Esophagus muscularis mucosa (tissue), 4 donors: ENCODE data around the gene GAREM1. TPM values are rescaled to one million over a fixed set of nuclear protein-coding genes. Genes with fewer than 3 reads are reported as not detected.

ENCODE experiments used
- DNase-seq: peaks from one replicate; pipeline ENCODE4 v3.0.0-alpha.2; 2017; ENCODE audit errors: extremely low spot score
- H3K27ac ChIP-seq, 4 donors: fragments of 200-600 bp; sonication (generic); replicated peaks in 1 of 4; 1 replicate in 3 of 4; 2 replicates in 1 of 4; pipeline ENCODE4 v1.5.1; 2016 to 2019; ENCODE audit warnings: mild to moderate bottlenecking in 1 of 4
- H3K27me3 ChIP-seq, 4 donors: fragments of 200-600 bp; sonication (generic); one replicate each; pipeline versions ENCODE4 v1.5.1 to v1.6.0; 2016 to 2019
- H3K36me3 ChIP-seq, 4 donors: fragments of 200-600 bp; sonication (generic); one replicate each; pipeline ENCODE4 v1.5.1; 2016 to 2019
- H3K4me1 ChIP-seq, 4 donors: fragments of 200-600 bp; sonication (generic); one replicate each; pipeline ENCODE4 v1.5.1; 2016 to 2019
- H3K4me3 ChIP-seq, 4 donors: fragments of 200-600 bp; sonication (generic); 1 replicate in 2 of 4; 2 replicates in 2 of 4; pipeline ENCODE4 v1.5.1; 2016 to 2019; ENCODE audit warnings: mild to moderate bottlenecking in 4 of 4, moderate library complexity in 1 of 4
- H3K9me3 ChIP-seq, 4 donors: fragments of 200-600 bp; sonication (generic); 1 replicate in 3 of 4; 2 replicates in 1 of 4; pipeline ENCODE4 v1.5.1; 2016 to 2019
- EP300 ChIP-seq: sonication (generic); formaldehyde crosslinking; IDR thresholded peaks from one replicate; pipeline ENCODE4 v1.6.1; 2017; ENCODE audit warnings: antibody characterized with exemption
- POLR2A ChIP-seq: fragments of 450-650 bp; IDR thresholded peaks from one replicate; pipeline ENCODE4 v1.6.1; 2017; ENCODE audit warnings: antibody characterized with exemption, moderate library complexity, mild to moderate bottlenecking, low read depth
- POLR2AphosphoS5 ChIP-seq, 2 donors: sonication (generic); formaldehyde crosslinking; IDR thresholded peaks; one replicate each; pipeline ENCODE4 v1.6.1; 2017; ENCODE audit warnings: antibody characterized with exemption in 2 of 2
- WGBS: methylation state at CpG from one replicate; pipeline ENCODE4 v1.1.5; 2018; 5-methylcytosine and 5-hydroxymethylcytosine counted together
- intact Hi-C: fragments of 100-400 bp; cut with DNase I; formaldehyde crosslinking; loops from one replicate; pipeline ENCODE4 v1.15.1; 2023
- total RNA-seq, 4 donors: library from RNA; depleted of rRNA; stranded (reverse); fragments of >200 nt; gene quantifications; one replicate each; pipeline versions ENCODE4 v1.1.0 to v1.2.1, GENCODE V29; 2016
- TF ChIP-seq, protein P1 (sequence below), 3 experiments: fragments of 200-600 bp in 2 of 3; fragments of 450-650 bp in 1 of 3; sonication (generic) in 2 of 3; IDR thresholded peaks; one replicate each; pipeline ENCODE4 v1.5.1; 2017 to 2019; ENCODE audit warnings: antibody characterized with exemption in 3 of 3, mild to moderate bottlenecking in 2 of 3, moderate library complexity in 1 of 3

Gene GAREM1
- total RNA-seq, 4 donors from 2014 or later = 7.0 to 11.6 (median 9.8) TPM

DNA sequence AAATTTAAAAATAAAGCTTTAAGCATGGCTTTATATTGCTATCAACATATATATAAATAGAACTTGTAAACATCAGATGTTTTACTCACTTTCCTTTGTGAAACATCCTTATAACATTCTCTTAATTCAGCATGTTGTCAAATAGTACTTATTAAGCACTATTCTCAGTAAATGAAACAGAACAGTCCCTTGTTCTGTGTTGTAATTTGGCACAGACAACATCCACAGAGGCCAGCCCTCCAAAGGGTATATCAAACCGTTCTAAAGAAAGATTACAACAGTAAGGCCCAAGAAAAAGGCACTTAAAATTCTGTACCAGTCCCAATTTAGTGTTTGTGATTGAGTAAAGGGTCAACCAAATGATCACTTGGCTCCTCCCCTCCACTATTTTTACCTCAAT is 46.0 kb downstream of the GAREM1 start:
- WGBS = 27% methylated on average over 1 of the region's 1 CpG

DNA sequence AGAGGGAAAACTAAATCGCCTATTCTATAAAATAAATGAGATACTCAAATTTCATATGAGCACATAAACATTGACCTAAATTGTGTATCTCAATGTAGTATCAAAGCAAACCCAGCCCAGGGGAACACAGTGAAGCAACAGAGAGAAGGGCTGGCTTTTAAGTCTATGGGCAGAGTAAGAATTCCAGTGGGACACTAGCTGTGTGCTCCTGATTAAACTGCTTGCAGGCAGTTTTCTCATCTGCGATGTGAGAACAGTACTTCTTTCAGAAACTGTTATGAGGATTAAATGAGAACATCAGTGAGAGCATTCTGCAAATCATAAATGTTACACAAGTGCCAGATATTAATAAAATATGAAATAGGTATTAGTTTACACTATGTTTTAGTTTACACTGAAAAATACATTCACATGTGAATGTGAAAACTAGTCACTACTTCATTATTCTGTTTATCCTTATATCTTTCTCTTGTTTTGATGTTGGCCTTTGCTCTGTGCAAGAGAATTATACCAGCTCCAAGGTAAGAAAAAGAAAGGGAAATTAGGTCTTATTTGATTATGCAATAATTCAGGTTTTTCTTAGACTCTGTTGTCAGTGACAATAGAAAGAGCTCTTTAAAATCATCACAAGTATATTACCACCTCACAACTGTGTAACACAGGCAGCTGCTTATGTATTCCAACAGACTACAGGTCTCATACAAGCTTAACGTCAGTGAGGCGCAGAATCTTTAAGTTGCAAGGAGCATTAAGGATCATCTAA is 47.5 kb downstream of the GAREM1 start:
- no peak overlapping the region for H3K27ac ChIP-seq
- H3K27me3 ChIP-seq = no peaks in the 10 kb centered on the region
- no peaks in the 10 kb centered on the region for H3K36me3 ChIP-seq
- H3K9me3 ChIP-seq = no peaks in the 10 kb centered on the region
- peaks cover 57 to 74% (median 65%) of the 10 kb centered on the region in 4 donors for H3K4me1 ChIP-seq
- intact Hi-C loops = no loop called here
- 87% methylated on average over 4 of the region's 4 CpGs for WGBS
- no peak for DNase-seq
- no peak overlapping the region for H3K4me3 ChIP-seq
- TF ChIP-seq POLR2A = no peak
- TF ChIP-seq EP300 = no peak
- TF ChIP-seq POLR2AphosphoS5 (IDR thresholded peaks at IDR 0.05) = no peak
- TF ChIP-seq, protein P1, sequence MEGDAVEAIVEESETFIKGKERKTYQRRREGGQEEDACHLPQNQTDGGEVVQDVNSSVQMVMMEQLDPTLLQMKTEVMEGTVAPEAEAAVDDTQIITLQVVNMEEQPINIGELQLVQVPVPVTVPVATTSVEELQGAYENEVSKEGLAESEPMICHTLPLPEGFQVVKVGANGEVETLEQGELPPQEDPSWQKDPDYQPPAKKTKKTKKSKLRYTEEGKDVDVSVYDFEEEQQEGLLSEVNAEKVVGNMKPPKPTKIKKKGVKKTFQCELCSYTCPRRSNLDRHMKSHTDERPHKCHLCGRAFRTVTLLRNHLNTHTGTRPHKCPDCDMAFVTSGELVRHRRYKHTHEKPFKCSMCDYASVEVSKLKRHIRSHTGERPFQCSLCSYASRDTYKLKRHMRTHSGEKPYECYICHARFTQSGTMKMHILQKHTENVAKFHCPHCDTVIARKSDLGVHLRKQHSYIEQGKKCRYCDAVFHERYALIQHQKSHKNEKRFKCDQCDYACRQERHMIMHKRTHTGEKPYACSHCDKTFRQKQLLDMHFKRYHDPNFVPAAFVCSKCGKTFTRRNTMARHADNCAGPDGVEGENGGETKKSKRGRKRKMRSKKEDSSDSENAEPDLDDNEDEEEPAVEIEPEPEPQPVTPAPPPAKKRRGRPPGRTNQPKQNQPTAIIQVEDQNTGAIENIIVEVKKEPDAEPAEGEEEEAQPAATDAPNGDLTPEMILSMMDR (IDR thresholded peaks at IDR 0.05) = no peak

More for the DNA sequence above, 46.0 kb downstream of the GAREM1 start:
- no peak for DNase-seq
- Histone ChIP-seq H3K4me1 (peaks cover 53 to 66% (median 58%) of the 10 kb centered on the region in 4 donors), H3K9me3 (no peaks in the 10 kb centered on the region), H3K4me3 (no peak overlapping the region), H3K27ac (no peak overlapping the region), H3K36me3 (no peaks in the 10 kb centered on the region), H3K27me3 (no peaks in the 10 kb centered on the region)
- intact Hi-C loops = no loop called here
- no peak for TF ChIP-seq EP300
- no peak for TF ChIP-seq POLR2A
- no peak for TF ChIP-seq POLR2AphosphoS5 (IDR thresholded peaks at IDR 0.05)
- TF ChIP-seq, protein P1 (IDR thresholded peaks at IDR 0.05) = no peak

DNA sequence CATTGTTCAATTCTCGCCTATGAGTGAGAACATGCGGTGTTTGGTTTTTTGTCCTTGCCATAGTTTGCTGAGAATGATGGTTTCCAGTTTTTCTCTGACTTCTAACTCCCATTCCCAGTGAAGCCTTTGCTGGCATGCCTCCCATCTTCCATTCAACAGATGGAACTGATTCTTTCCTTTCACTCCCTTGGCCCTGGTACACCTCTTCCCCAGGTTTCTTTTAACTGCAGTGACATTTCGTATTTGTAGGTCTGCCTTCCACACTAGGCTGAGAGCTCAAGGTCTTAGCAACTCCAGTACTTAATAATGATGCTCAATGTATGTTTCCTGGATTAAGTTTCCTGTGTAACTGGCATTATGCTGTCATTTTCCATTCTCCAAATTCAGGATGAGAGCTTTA is 48.5 kb downstream of the GAREM1 start:
- 93% methylated on average over 3 of the region's 3 CpGs for WGBS
- peaks cover 48 to 68% (median 61%) of the 10 kb centered on the region in 4 donors for H3K4me1 ChIP-seq
- no peaks in the 10 kb centered on the region for H3K27me3 ChIP-seq
- H3K9me3 ChIP-seq = no peaks in the 10 kb centered on the region
- H3K36me3 ChIP-seq = no peaks in the 10 kb centered on the region
- no peak overlapping the region for H3K27ac ChIP-seq
- DNase-seq = no peak
- H3K4me3 ChIP-seq = no peak overlapping the region
- TF ChIP-seq POLR2A (no peak), POLR2AphosphoS5 (IDR thresholded peaks at IDR 0.05) (no peak), EP300 (no peak)
- TF ChIP-seq, protein P1 (IDR thresholded peaks at IDR 0.05) = no peak
- intact Hi-C loops = no loop called here

DNA sequence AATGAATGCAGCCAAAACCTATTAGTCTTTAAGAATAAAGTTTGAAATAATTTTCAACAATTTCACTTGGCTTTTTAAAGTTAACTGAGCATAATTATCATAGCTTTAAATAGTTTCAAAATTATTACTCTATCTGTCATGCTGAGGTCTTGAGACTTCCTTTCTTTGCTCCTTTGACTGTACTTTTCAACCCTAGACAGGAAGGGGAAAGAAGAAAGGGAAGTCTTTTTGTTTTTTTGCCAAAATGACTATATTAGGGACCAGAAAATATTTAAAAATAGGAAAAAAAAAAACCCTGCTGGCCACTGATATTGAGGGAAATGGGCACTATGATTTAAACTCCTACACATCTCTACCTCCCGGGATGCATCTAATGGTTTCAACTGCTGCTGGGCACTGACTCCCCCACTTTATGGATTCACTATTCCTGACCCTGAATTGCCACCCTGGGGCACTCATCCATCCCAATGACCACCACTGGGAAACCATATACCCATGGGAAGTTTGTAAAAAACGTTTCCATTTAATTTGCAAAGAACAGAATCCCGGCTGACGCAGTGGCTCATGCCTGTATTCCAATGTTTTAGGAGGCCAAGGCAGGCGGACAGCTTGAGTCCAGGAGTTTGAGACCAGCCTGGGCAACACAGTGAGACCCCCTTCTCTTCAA is 50.5 kb downstream of the GAREM1 start:
- intact Hi-C loops = no loop called here
- H3K27me3 ChIP-seq = no peaks in the 10 kb centered on the region
- peak overlapping the region in 1 of 4 donors; percentile 3 for H3K27ac ChIP-seq
- no peaks in the 10 kb centered on the region for H3K9me3 ChIP-seq
- TF ChIP-seq, protein P1 (IDR thresholded peaks at IDR 0.05) = no peak
- TF ChIP-seq POLR2A (no peak), POLR2AphosphoS5 (IDR thresholded peaks at IDR 0.05) (no peak), EP300 (no peak)
- 77% methylated on average over 5 of the region's 5 CpGs for WGBS
- no peak overlapping the region for H3K4me3 ChIP-seq
- no peak for DNase-seq
- peaks cover 46 to 58% (median 54%) of the 10 kb centered on the region in 4 donors for H3K4me1 ChIP-seq
- H3K36me3 ChIP-seq = no peaks in the 10 kb centered on the region
